Panc1 (cell line): ENCODE results near the gene ANK3. TPM values are rescaled to one million over a fixed set of nuclear protein-coding genes. Genes with fewer than 3 reads are reported as not detected.

Experiments used
- ATAC-seq: fragments of 200-7000 bp; cut with Tn5 transposase; 2 replicates; pipeline ENCODE4 v1.9.1; 2020; ENCODE audit warnings: mild to moderate bottlenecking, moderate library complexity
- BruUV-seq: library from RNA; stranded (reverse); fragments of 400-500 nt; replicated peaks from 2 replicates; lab custom pipeline; 2021; lab: Mats Ljungman, UMichigan
- CTCF ChIA-PET: fragments of 300-600 bp; sonication (Branson Sonifier 250); formaldehyde crosslinking; loops from one replicate; lab custom pipeline; 2022; ENCODE audit warnings: antibody characterized with exemption; lab: Charles Lee
- POLR2A ChIA-PET: fragments of 300-600 bp; sonication (Branson Sonifier 250); formaldehyde crosslinking; loops from one replicate; lab custom pipeline; 2022; ENCODE audit warnings: antibody characterized with exemption; lab: Charles Lee
- DNase-seq: peaks from one replicate; pipeline ENCODE4 v3.0.0-alpha.2; 2010; ENCODE audit warnings: low read depth, low spot score
- H3K27ac ChIP-seq: 2 replicates; pipeline ENCODE4 v1.5.1; 2011; ENCODE audit warnings: mild to moderate bottlenecking, low read length, inconsistent platforms
- H3K27me3 ChIP-seq: fragments of 200-500 bp; sonication (Bioruptor generic); 2 replicates; pipeline ENCODE4 v1.6.0; 2014; ENCODE audit warnings: low read length, inconsistent platforms; ENCODE audit not compliant: control insufficient read depth, insufficient read depth
- H3K36me3 ChIP-seq: fragments of 200-500 bp; sonication (Bioruptor generic); 2 replicates; pipeline ENCODE4 v1.5.1; 2014; ENCODE audit warnings: inconsistent platforms, mild to moderate bottlenecking, low read length, moderate library complexity; ENCODE audit not compliant: control insufficient read depth, insufficient read depth
- H3K4me1 ChIP-seq: 2 replicates; pipeline ENCODE4 v1.5.1; 2011; ENCODE audit warnings: inconsistent platforms, mild to moderate bottlenecking, low read length, moderate library complexity; ENCODE audit not compliant: control insufficient read depth, insufficient read depth
- H3K4me3 ChIP-seq, 2 experiments: 2 replicates each; pipeline ENCODE4 v1.5.1; 2011 to 2012; ENCODE audit warnings: low read depth in 2 of 2, low read length in 2 of 2, mild to moderate bottlenecking in 2 of 2, inconsistent platforms in 1 of 2, moderate library complexity in 1 of 2
- H3K9me3 ChIP-seq: fragments of 200-500 bp; sonication (Bioruptor generic); 2 replicates; pipeline ENCODE4 v1.5.1; 2014; ENCODE audit warnings: low read depth, mild to moderate bottlenecking, inconsistent platforms, low read length, moderate library complexity; ENCODE audit not compliant: control insufficient read depth, insufficient read depth
- CTCF ChIP-seq: fragments of 450-650 bp; IDR thresholded peaks from 2 replicates; pipeline ENCODE4 v1.5.1; 2017; ENCODE audit warnings: mild to moderate bottlenecking
- POLR2AphosphoS5 ChIP-seq: IDR thresholded peaks from 2 replicates; pipeline ENCODE4 v1.6.1; 2012; ENCODE audit warnings: mild to moderate bottlenecking, low read depth, low read length, moderate library complexity
- REST ChIP-seq, 2 experiments: IDR thresholded peaks; 2 replicates each; pipeline ENCODE4 v1.6.1; 2011 to 2012; ENCODE audit warnings: low read depth in 2 of 2, control low read depth in 1 of 2, low read length in 1 of 2, mild to moderate bottlenecking in 1 of 2, moderate library complexity in 1 of 2; ENCODE audit not compliant: insufficient read depth in 1 of 2
- SIN3A ChIP-seq: IDR thresholded peaks from 2 replicates; pipeline ENCODE4 v1.6.1; 2012; ENCODE audit warnings: low read depth, mild to moderate bottlenecking, low read length, moderate library complexity, borderline replicate concordance; ENCODE audit not compliant: insufficient read depth
- TCF7L2 ChIP-seq: IDR thresholded peaks from 2 replicates; pipeline ENCODE4 v1.6.1; 2011; ENCODE audit warnings: mild to moderate bottlenecking, low read depth, low read length, inconsistent platforms
- in situ Hi-C: cut with HindIII; loops from 2 replicates; pipeline ENCODE4 v1.10.0; 2016; ENCODE audit warnings: low sequenced_read_pairs, low pct_unique_long_range_greater_than_20kb
- intact Hi-C: fragments of 100-400 bp; cut with micrococcal nuclease; formaldehyde crosslinking; loops from one replicate; pipeline ENCODE4 v1.10.0; 2022; ENCODE audit not compliant: unreplicated experiment
- total RNA-seq: library from RNA; stranded (reverse); gene quantifications from one replicate; pipeline ENCODE4 v1.2.1, GENCODE V29; 2021; ENCODE audit not compliant: unreplicated experiment

Gene ANK3
- total RNA-seq, 1 experiment from 2014 or later = 2.5 TPM

GRCh38 chr10:60073781-60074656 is 315.7 kb downstream of the ANK3 start:
- no TSS peak for BruUV-seq
- TF ChIP-seq CTCF = no peak
- no peak for TF ChIP-seq TCF7L2
- TF ChIP-seq POLR2AphosphoS5 = no peak
- no peak for TF ChIP-seq REST (IDR thresholded peaks at IDR 0.05; ENCODE audit: insufficient read depth in 1 of 2, low read depth in 2 of 2, low read length in 1 of 2)
- TF ChIP-seq SIN3A = no peak
- Histone ChIP-seq H3K4me3 (no peak overlapping the region), H3K36me3 (no peaks in the 10 kb centered on the region), H3K4me1 (no peaks in the 10 kb centered on the region), H3K27ac (no peak overlapping the region), H3K9me3 (no peaks in the 10 kb centered on the region), H3K27me3 (peaks cover 3% of the 10 kb centered on the region)
- intact Hi-C loops = no loop called here
- no peak for DNase-seq
- ChIA-PET CTCF (no interaction called here), POLR2A (no interaction called here)
- no peak for ATAC-seq
- in situ Hi-C loops = no loop called here

- Histone ChIP-seq H3K36me3 (no peaks in the 10 kb centered on the region), H3K27ac (no peak overlapping the region), H3K9me3 (no peaks in the 10 kb centered on the region), H3K27me3 (peaks cover 3% of the 10 kb centered on the region), H3K4me3 (no peak overlapping the region), H3K4me1 (no peaks in the 10 kb centered on the region)
- ATAC-seq = no peak
- ChIA-PET CTCF (no interaction called here), POLR2A (no interaction called here)
- intact Hi-C loops (no loop called here), in situ Hi-C loops (no loop called here)
- TF ChIP-seq POLR2AphosphoS5 (no peak), REST (IDR thresholded peaks at IDR 0.05; ENCODE audit: insufficient read depth in 1 of 2, low read depth in 2 of 2, low read length in 1 of 2) (no peak), TCF7L2 (no peak), SIN3A (no peak), CTCF (no peak)
- BruUV-seq = no TSS peak
- DNase-seq = no peak
Measured at GRCh38 chr10:60073397-60073780, 316.3 kb downstream of the ANK3 start.
